Measurements from ENCODE around the gene PPP4C. TPM values are rescaled to one million over a fixed set of nuclear protein-coding genes. Genes with fewer than 3 reads are reported as not detected.

PPP4C gene
- total RNA-seq, 1 experiment from 2014 or later, result 163 TPM

DNA sequence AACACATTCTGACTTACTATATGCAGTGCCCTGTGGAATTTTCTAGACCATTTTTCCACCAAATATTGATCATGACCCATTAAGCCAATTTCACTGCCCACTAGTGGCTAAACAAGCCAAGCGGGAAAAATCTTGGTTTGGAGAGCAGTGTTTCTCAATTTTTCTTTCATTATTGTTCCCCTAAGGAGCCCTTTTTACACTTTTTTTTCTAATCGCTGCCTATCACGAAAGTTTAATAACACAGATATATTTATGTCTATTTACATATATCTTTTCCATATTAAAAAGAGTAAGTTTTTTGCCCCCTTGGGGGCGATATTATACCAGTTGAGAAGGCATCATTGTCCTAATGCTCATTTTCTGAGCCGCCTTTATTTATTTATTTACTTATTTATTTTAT is 34.0 kb upstream of the PPP4C start:
- Histone ChIP-seq H2BK15ac (ENCODE audit: low read depth, low read length) (no peak overlapping the region), H4K8ac (replicated peaks; ENCODE audit: insufficient read length, low read depth, low read length) (no peak overlapping the region), H3K23ac (ENCODE audit: insufficient read length, low read depth, low read length) (no peak overlapping the region), H3K27me3 (ENCODE audit: insufficient read depth, low read length) (no peaks in the 10 kb centered on the region), H4K91ac (ENCODE audit: insufficient read length, low read depth, low read length) (no peak overlapping the region), H3K9ac (ENCODE audit: extremely low read depth, insufficient read length, low read length) (no peak overlapping the region), H3K14ac (ENCODE audit: insufficient read depth, low read length) (no peak overlapping the region), H3T11ph (ENCODE audit: low read length) (no peak overlapping the region), H3K27ac (ENCODE audit: insufficient read length, low read depth, low read length) (no peak overlapping the region), H3K18ac (ENCODE audit: insufficient read length, low read depth, low read length) (no peak overlapping the region), H2AK5ac (ENCODE audit: insufficient read length, low read length) (no peak overlapping the region), H3K79me1 (ENCODE audit: insufficient read depth, low read depth, low read length, poor library complexity, severe bottlenecking) (no peaks in the 10 kb centered on the region), H3K4me2 (ENCODE audit: insufficient read depth, insufficient read length, low read length) (no peak overlapping the region), H4K5ac (ENCODE audit: insufficient read length, low read depth, low read length) (no peak overlapping the region), H3K9me3 (ENCODE audit: control insufficient read depth, low read depth, low read length) (no peaks in the 10 kb centered on the region), H3K79me2 (ENCODE audit: insufficient read depth, low read length) (no peaks in the 10 kb centered on the region), H2AFZ (ENCODE audit: low read length) (no peak overlapping the region), H3K4me1 (ENCODE audit: insufficient read depth, low read length) (no peaks in the 10 kb centered on the region), H2BK5ac (ENCODE audit: insufficient read length, low read length) (no peak overlapping the region), H3K4ac (ENCODE audit: low read depth, low read length) (no peak overlapping the region), H2BK120ac (ENCODE audit: low read depth, low read length, poor library complexity, severe bottlenecking) (no peak overlapping the region), H2BK20ac (ENCODE audit: low read depth, low read length, poor library complexity, severe bottlenecking) (no peak overlapping the region), H3K56ac (ENCODE audit: insufficient read length, low read depth, low read length) (no peak overlapping the region), H2BK12ac (ENCODE audit: insufficient read length, low read depth, low read length) (no peak overlapping the region), H3K23me2 (ENCODE audit: insufficient read length, low read depth, low read length, poor library complexity, severe bottlenecking) (no peaks in the 10 kb centered on the region), H4K20me1 (ENCODE audit: control insufficient read depth, insufficient read depth, insufficient read length) (no peaks in the 10 kb centered on the region)
- no CpG with 5 or more reads among the region's 5 CpGs for WGBS (ENCODE audit: extremely low coverage, insufficient read length, low lambda C conversion rate)
- peaks cover 24% of the 10 kb centered on the region for H3K27me3 Mint-ChIP-seq (ENCODE audit: low read depth)
- TF ChIP-seq, protein P1, sequence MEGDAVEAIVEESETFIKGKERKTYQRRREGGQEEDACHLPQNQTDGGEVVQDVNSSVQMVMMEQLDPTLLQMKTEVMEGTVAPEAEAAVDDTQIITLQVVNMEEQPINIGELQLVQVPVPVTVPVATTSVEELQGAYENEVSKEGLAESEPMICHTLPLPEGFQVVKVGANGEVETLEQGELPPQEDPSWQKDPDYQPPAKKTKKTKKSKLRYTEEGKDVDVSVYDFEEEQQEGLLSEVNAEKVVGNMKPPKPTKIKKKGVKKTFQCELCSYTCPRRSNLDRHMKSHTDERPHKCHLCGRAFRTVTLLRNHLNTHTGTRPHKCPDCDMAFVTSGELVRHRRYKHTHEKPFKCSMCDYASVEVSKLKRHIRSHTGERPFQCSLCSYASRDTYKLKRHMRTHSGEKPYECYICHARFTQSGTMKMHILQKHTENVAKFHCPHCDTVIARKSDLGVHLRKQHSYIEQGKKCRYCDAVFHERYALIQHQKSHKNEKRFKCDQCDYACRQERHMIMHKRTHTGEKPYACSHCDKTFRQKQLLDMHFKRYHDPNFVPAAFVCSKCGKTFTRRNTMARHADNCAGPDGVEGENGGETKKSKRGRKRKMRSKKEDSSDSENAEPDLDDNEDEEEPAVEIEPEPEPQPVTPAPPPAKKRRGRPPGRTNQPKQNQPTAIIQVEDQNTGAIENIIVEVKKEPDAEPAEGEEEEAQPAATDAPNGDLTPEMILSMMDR (conservative IDR thresholded peaks at IDR 0.05), result peak; percentile 63
- H3K36me3 Mint-ChIP-seq (ENCODE audit: insufficient read depth in 1 of 3, low read depth in 3 of 3), result no peaks in the 10 kb centered on the region
- no peak overlapping the region for H3K27ac Mint-ChIP-seq
- no peaks in the 10 kb centered on the region; a peak in 1 of 5 replicates for H3K9me3 Mint-ChIP-seq
- no peaks in the 10 kb centered on the region for H3K4me1 Mint-ChIP-seq
- DNase-seq, result no peak
- H3K4me3 Mint-ChIP-seq, result no peak overlapping the region
